GM19099 (cell line): ENCODE measurements around the gene PDE4D.

Experiments
- POLR2A ChIP-seq: IDR thresholded peaks from 3 replicates; pipeline ENCODE4 v1.6.1; 2011; ENCODE audit warnings: low read depth; ENCODE audit not compliant: insufficient read length; ENCODE audit errors: extremely low read depth

PDE4D gene

GRCh38 chr5:59107692-59108091 is 785.8 kb downstream of the PDE4D start:
- TF ChIP-seq POLR2A: no peak

DNA sequence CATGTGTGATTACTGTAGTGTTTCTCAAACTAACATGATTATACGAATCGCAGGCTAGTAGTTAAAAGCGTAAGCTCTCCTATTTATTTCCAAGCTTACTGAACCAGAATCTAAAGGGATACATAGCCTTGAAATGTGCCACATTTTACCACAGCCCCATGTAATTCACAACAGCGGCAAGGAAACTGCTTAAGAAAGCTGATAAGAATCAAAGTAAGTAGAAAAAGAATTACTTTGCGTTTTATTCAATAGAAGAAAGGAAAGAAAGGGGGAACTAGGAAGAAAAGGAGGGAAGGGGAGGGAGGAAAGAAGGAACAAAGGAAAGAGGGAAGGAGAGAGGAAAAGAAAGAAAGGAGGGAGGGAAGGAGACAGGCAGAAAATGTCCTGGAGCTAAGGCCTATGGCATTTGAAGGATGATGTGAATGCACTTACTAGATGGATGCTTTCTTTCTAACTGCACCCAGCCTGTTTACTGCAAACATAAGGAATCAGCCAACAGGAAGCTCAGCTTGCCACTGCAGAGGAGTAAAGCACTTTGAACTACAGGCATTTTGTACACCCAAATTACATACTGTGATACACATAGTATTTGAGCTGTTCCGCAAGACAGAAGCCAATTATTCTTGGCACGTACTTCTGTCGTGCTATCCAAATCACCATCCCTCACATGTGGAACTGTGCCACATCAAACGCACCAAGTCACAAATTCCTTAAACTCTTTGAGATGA is 789.0 kb downstream of the PDE4D start:
- TF ChIP-seq POLR2A: no peak

GRCh38 chr5:59103303-59103702 is 790.2 kb downstream of the PDE4D start:
- no peak for TF ChIP-seq POLR2A

GRCh38 chr5:59102437-59102836 is 791.1 kb downstream of the PDE4D start:
- no peak for TF ChIP-seq POLR2A

GRCh38 chr5:59100875-59101274 is 792.7 kb downstream of the PDE4D start:
- no peak for TF ChIP-seq POLR2A

DNA sequence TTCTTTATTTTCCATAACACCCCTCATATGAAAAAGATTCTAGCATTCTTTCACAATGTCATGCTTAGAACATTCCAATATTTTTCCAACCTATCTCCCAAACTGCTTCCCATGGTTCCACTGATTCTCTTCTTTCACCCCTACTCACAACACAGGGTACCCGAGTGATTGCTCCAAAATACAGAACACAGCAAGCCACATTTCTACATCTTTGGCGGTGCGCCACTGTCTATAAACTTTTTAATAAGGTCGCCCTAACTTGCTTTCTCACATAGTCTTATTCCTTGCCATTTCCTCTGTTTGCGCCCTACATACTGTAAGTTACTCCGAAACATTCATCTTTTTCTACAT is 793.6 kb downstream of the PDE4D start:
- TF ChIP-seq POLR2A: no peak

DNA sequence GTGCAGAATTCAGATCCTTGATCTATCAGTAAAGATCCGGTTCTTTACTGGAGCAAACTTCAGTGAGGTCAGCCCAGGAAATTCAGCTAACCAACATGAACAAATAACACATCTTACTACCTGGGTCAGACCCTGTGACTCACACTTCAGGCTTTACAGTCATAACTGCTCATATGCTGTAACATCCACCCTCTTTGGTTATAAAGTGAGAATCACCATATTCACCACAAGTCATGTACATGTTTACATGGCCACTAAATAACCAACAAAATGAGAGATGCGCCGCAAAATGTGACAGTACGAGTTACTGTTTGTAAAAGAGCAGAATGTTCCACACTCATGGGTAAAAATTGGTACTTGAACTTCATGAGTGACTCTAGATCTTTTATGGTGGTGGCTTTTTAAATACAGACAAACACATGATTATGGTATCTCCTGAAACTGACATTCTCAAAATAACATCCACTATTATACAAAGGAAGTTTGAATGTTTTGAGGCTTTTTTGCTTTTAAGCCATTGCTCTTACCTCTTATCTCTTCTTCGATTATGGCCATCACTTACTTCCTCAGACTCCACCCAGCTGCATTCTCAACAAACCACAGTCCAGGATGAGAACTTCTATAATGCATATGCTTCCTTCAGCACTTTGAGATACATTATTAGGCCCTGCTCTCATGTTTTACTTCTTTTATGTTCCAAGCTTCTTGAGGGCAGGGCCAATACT is 794.1 kb downstream of the PDE4D start:
- TF ChIP-seq POLR2A: no peak

DNA sequence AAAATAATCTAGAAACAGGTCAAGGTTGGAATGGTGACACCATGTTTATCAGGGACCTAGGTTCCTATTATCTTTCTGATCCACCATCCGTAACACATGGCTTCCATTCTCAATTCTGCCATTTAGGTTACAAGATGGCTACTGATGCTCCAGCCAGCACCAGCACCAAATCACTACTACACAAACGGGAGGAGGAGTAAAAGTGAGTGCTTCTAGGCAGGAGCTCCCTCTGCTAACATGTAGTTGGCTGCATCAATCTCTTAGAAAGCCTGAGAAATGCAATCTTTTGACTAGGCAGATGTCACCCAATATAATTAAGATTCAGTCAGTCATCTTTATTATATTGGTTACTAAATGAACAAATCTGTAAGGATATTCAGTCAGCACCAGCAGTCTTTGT is 794.8 kb downstream of the PDE4D start:
- TF ChIP-seq POLR2A: no peak

DNA sequence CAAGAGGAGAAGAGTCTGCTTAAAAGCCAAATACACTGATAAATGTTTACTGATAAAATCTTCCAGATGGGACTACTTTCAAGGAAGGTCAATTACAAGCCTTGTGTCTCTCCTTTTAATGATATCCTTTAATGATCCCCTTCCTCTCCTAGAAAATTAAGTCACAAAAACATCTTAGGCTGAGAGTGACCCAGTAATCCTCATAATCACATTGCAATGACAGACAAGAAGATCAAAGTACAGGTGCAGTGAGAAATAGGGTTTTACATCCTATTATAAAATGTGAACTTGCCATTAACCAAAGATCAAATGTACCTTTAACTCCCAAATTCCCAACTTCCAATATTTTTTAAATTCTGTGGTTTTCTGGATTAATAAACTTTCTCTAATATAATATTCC is 795.8 kb downstream of the PDE4D start:
- TF ChIP-seq POLR2A: no peak

DNA sequence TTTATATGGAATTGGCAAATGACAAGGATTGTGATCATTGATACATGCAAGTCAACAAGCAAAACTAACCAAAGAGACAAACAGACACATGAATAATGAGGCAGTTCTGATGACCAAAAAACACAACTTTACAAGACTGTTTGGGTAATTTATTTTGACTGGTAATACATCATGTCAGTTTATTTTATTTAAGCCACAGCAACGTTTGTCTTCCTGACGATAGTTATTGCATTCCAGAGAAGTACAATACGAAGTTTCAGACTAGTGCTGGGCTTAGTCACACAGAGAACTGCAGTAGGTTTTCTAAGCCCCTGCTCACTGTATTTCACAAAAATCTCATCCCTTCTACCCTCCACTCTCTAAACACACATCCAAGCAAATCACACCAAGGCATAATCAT is 796.4 kb downstream of the PDE4D start:
- TF ChIP-seq POLR2A: no peak

GRCh38 chr5:59095480-59095879 is 798.0 kb downstream of the PDE4D start:
- TF ChIP-seq POLR2A: no peak

DNA sequence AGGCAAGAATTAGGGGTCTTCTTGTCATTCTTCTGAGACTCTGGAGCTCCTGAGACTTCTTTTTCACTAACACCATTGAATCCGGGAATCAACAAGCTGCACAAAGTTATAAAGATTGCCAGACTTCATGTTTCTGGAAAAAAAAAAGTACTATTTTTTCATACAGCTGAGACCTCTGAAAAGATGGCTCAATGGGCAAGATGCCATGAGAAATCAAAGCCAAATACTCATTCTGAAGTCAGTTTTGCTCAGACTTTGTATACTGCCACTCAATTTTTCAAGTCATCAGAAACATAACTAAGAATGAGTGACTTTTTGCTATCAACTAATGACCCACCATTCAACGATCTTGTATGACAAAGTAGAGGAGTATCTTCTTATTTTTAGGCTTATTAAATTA is 798.7 kb downstream of the PDE4D start:
- TF ChIP-seq POLR2A: no peak

GRCh38 chr5:59093329-59093728 is 800.2 kb downstream of the PDE4D start:
- TF ChIP-seq POLR2A: no peak

DNA sequence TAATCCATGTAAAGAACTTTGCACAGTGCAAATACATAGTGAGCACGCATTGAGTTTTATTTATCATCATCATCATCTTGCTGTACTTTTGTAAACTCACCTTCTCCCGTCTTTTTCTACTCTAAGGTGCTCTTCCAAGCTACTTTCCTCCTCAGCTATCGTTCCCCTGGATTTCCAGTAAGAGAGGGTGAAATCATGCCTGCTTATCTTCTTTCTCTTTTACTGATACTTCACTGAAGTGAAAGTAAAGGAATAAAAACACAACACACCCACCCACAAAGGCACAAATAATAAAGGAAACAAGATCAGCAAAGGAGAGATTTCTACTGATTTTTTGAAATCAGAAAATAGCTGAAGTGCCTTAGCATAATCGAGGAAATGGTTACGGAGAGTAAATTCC is 800.8 kb downstream of the PDE4D start:
- TF ChIP-seq POLR2A: no peak

DNA sequence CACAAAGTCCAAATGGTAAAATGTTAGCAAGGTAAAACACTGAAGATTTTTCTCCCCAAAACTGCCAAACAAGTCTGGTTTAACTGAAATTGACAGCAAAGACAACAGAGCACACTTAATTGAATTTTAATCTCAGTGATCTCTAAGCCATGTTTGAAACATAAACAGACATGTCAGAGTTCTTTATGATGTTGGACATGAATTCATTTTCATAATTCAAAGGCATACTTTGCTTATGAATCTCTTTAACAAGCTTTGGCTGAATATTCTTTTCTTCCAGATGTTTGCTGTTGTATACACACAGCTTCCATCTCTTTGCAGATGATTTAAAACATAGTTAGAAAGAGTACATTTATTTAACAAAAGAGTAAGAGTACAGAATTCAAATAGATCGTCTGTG is 801.6 kb downstream of the PDE4D start:
- TF ChIP-seq POLR2A: no peak

DNA sequence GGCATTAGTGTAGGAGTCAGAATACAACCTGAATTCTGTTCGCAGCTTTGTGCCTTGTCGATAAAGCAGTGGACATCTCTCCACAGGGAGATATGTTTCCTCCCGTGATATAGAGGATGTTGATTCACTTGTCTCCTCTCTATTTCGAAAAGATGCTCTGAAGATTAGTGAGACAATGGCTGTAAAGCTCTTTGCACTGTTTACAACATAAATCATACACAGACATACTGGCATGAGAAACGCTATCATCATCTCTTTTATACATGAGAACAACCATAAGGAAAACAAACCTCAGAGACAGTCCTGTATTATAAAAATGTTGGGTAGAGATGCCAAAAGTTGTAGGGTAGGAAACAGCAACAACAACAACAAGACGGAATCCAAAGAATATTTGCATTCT is 803.2 kb downstream of the PDE4D start:
- no peak for TF ChIP-seq POLR2A
